ENCODE measurements around the gene RNF213. TPM values are rescaled to one million over a fixed set of nuclear protein-coding genes. Genes with fewer than 3 reads are reported as not detected.

RNF213 gene
- total and polyA plus RNA-seq, 2 donors (not counting 1 experiment from before 2014, with no cell fraction given) = 36.8 to 245 TPM

DNA sequence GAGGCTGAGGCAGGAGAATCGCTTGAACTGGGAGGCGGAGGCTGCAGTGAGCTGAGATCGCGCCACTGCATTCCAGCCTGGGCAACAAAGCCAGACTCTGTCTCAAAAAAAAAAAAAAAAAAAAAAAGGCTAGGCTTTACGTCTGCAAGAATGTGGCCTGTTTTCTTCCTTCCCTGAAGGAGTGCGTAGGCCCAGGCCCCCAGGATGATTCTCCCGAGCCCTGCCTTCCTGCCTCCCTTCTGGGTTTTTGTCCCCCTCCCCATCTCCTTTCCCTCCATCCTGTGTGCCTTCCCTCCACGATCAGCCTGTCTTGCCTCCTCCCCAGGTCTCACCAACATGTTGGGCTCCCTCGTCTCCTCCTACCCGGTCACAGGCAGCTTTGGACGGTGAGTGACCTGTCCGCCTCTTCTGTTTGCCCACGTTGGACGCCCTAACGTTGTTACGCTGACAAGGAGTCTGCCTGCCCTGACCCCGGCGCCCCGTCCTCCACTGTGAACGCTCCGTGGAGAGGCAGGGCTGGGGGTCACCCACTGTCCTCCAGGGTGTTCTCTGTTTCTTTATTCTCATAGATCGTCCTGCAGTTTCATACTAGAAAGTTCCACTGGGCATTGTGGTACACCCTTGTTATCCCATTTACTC is 15.7 kb upstream of the RNF213 start:
- no peak overlapping the region for H2AFZ ChIP-seq (ENCODE audit: low read length)
- H3K9ac ChIP-seq (ENCODE audit: insufficient read depth, low read length) = no peak overlapping the region
- H4K20me1 ChIP-seq (ENCODE audit: control insufficient read depth, extremely low read depth, insufficient read depth, low read length) = no peaks in the 10 kb centered on the region
- DNase-seq (ENCODE audit: low read depth in 2 of 2) = no peak
- no peaks in the 10 kb centered on the region for H3K79me2 ChIP-seq (ENCODE audit: control insufficient read depth, insufficient read depth, low read length)
- H3K27ac ChIP-seq (ENCODE audit: insufficient read depth, low read length) = no peak overlapping the region
- H3K9me3 ChIP-seq (ENCODE audit: control insufficient read depth, insufficient read depth, low read depth, low read length) = no peaks in the 10 kb centered on the region
- no peak for TF ChIP-seq EZH2 (IDR thresholded peaks at IDR 0.05; ENCODE audit: low read length, missing control alignments)
- no peak for TF ChIP-seq CTCF (conservative IDR thresholded peaks at IDR 0.05 in 1 of 2, IDR thresholded peaks at IDR 0.05 in 1 of 2; ENCODE audit: low read depth in 1 of 2, low read length in 2 of 2)
- no peaks in the 10 kb centered on the region for H3K27me3 ChIP-seq (ENCODE audit: control insufficient read depth, insufficient read depth, low read length)
- H3K4me2 ChIP-seq (ENCODE audit: extremely low read depth, insufficient read depth, low read length) = no peak overlapping the region
- peaks cover 4% of the 10 kb centered on the region for H3K36me3 ChIP-seq (ENCODE audit: control insufficient read depth, insufficient read depth, low read length)
- no peak overlapping the region for H3K4me3 ChIP-seq (replicated peaks in 1 of 4; ENCODE audit: control extremely low read depth in 1 of 4, insufficient read depth in 1 of 4, low read depth in 3 of 4, low read length in 4 of 4)
- H3K4me1 ChIP-seq (ENCODE audit: control insufficient read depth, extremely low read depth, insufficient read depth, low read length) = no peaks in the 10 kb centered on the region

- Histone ChIP-seq H3K36me3 (ENCODE audit: control insufficient read depth, insufficient read depth, low read length) (peaks cover 4% of the 10 kb centered on the region), H3K4me3 (replicated peaks in 1 of 4; ENCODE audit: control extremely low read depth in 1 of 4, insufficient read depth in 1 of 4, low read depth in 3 of 4, low read length in 4 of 4) (no peak overlapping the region), H3K79me2 (ENCODE audit: control insufficient read depth, insufficient read depth, low read length) (no peaks in the 10 kb centered on the region), H2AFZ (ENCODE audit: low read length) (no peak overlapping the region), H3K4me1 (ENCODE audit: control insufficient read depth, extremely low read depth, insufficient read depth, low read length) (no peaks in the 10 kb centered on the region), H4K20me1 (ENCODE audit: control insufficient read depth, extremely low read depth, insufficient read depth, low read length) (no peaks in the 10 kb centered on the region), H3K9me3 (ENCODE audit: control insufficient read depth, insufficient read depth, low read depth, low read length) (no peaks in the 10 kb centered on the region), H3K27me3 (ENCODE audit: control insufficient read depth, insufficient read depth, low read length) (no peaks in the 10 kb centered on the region), H3K27ac (ENCODE audit: insufficient read depth, low read length) (no peak overlapping the region), H3K4me2 (ENCODE audit: extremely low read depth, insufficient read depth, low read length) (no peak overlapping the region), H3K9ac (ENCODE audit: insufficient read depth, low read length) (no peak overlapping the region)
- DNase-seq (ENCODE audit: low read depth in 2 of 2) = no peak
- TF ChIP-seq CTCF (conservative IDR thresholded peaks at IDR 0.05 in 1 of 2, IDR thresholded peaks at IDR 0.05 in 1 of 2; ENCODE audit: low read depth in 1 of 2, low read length in 2 of 2) = no peak
- no peak for TF ChIP-seq EZH2 (IDR thresholded peaks at IDR 0.05; ENCODE audit: low read length, missing control alignments)
Observed at GRCh38 chr17:80245566-80246265, 14.9 kb upstream of the RNF213 start.

DNA sequence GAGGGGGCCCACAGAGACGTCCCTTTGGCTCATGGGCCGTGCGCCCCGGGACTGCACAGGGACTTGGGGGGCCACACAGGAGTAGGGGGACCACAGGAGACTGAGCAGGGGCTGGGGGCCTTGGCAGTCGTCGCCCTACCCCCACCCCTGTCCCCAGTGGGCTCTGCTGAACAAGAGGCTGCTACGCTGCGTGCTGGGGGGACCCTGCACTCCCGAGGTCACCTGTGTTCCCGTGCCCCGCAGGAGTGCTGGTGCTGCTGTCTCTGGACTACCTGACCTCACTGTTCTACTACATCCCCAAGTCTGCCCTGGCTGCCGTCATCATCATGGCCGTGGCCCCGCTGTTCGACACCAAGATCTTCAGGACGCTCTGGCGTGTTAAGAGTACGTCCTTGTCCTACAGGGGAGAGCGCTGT is 14.4 kb upstream of the RNF213 start:
- H3K36me3 ChIP-seq (ENCODE audit: control insufficient read depth, insufficient read depth, low read length) = peaks cover 4% of the 10 kb centered on the region
- no peaks in the 10 kb centered on the region for H3K79me2 ChIP-seq (ENCODE audit: control insufficient read depth, insufficient read depth, low read length)
- no peak for DNase-seq (ENCODE audit: low read depth in 2 of 2)
- no peaks in the 10 kb centered on the region for H3K9me3 ChIP-seq (ENCODE audit: control insufficient read depth, insufficient read depth, low read depth, low read length)
- no peak overlapping the region for H3K4me2 ChIP-seq (ENCODE audit: extremely low read depth, insufficient read depth, low read length)
- no peak overlapping the region for H3K9ac ChIP-seq (ENCODE audit: insufficient read depth, low read length)
- TF ChIP-seq EZH2 (IDR thresholded peaks at IDR 0.05; ENCODE audit: low read length, missing control alignments) (no peak), CTCF (conservative IDR thresholded peaks at IDR 0.05 in 1 of 2, IDR thresholded peaks at IDR 0.05 in 1 of 2; ENCODE audit: low read depth in 1 of 2, low read length in 2 of 2) (no peak)
- no peaks in the 10 kb centered on the region for H3K27me3 ChIP-seq (ENCODE audit: control insufficient read depth, insufficient read depth, low read length)
- no peaks in the 10 kb centered on the region for H4K20me1 ChIP-seq (ENCODE audit: control insufficient read depth, extremely low read depth, insufficient read depth, low read length)
- H3K27ac ChIP-seq (ENCODE audit: insufficient read depth, low read length) = no peak overlapping the region
- H3K4me3 ChIP-seq (replicated peaks in 1 of 4; ENCODE audit: control extremely low read depth in 1 of 4, insufficient read depth in 1 of 4, low read depth in 3 of 4, low read length in 4 of 4) = no peak overlapping the region
- H2AFZ ChIP-seq (ENCODE audit: low read length) = no peak overlapping the region
- H3K4me1 ChIP-seq (ENCODE audit: control insufficient read depth, extremely low read depth, insufficient read depth, low read length) = no peaks in the 10 kb centered on the region

Measured in fibroblast of lung (primary cell).